ENCODE results near the gene EXD3. TPM values are rescaled to one million over a fixed set of nuclear protein-coding genes. Genes with fewer than 3 reads are reported as not detected.

The EXD3 gene
- total and polyA plus RNA-seq, 9 of the 15 experiments (the other 6 are each of a cell fraction or from before 2014, with no cell fraction given), result 0.29 to 12.5 (median 3.9) TPM

DNA sequence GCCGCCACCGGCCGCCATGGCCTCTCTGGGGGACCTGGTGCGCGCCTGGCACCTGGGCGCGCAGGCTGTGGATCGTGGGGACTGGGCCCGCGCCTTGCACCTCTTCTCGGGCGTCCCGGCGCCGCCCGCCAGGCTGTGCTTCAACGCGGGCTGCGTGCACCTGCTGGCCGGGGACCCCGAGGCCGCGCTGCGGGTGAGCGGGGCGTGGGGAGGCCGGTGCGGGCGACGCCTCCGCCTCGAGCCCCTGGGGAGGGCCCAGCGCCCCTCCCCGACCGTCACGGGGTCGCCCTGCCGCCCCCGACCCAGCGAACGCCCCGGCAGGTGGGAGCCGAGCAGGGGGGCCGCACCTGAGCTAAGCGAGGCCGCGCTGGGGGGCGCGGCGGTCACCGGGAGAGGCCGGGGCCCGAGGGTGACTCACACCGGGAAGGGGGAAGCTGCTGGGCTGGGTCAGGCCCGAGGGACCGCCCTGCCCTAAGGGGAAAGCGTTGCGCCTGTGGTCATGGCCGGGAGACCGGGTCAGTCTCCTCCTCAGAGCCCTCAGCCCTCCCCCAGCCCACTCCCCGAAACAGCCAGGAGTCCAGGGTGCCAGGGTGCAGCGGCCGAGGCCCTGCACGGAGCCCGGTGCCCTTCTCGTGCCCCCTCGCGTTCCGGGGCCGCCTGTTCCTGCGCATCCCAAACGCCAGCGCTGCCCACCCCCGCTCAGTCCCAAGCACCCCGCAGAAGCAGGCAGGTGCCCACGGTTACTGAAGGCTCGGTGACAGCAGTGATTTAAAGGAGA lies 741 bp upstream of the EXD3 start (continued):
- TF ChIP-seq ZFX (CRISPR knock-in tag; IDR thresholded peaks at IDR 0.05) (peak; percentile 3; the same call in 1 of the 2 replicates), CHD1 (IDR thresholded peaks at IDR 0.05; ENCODE audit: low read length) (peak; percentile 84), RB1 (IDR thresholded peaks at IDR 0.05; ENCODE audit: low read depth) (peak; percentile 14; the same call in 1 of the 2 replicates), MEF2A (IDR thresholded peaks at IDR 0.05; ENCODE audit: control insufficient read depth, low read depth, low read length) (no peak), RAD21 (CRISPR knock-in tag; conservative IDR thresholded peaks at IDR 0.05 in 1 of 2, IDR thresholded peaks at IDR 0.05 in 1 of 2) (no peak; a peak in 2 of 4 replicates), NR1H2 (CRISPR knock-in tag; IDR thresholded peaks at IDR 0.05) (0 out of 2 replicates have a peak, but pooled peaks have one; percentile 46), FOSL1 (tag; conservative IDR thresholded peaks at IDR 0.05) (peak; percentile 85), GATAD2B (IDR thresholded peaks at IDR 0.05; ENCODE audit: borderline replicate concordance) (0 out of 2 replicates have a peak, but pooled peaks have one; percentile 39)
- TF ChIP-seq, protein P1, sequence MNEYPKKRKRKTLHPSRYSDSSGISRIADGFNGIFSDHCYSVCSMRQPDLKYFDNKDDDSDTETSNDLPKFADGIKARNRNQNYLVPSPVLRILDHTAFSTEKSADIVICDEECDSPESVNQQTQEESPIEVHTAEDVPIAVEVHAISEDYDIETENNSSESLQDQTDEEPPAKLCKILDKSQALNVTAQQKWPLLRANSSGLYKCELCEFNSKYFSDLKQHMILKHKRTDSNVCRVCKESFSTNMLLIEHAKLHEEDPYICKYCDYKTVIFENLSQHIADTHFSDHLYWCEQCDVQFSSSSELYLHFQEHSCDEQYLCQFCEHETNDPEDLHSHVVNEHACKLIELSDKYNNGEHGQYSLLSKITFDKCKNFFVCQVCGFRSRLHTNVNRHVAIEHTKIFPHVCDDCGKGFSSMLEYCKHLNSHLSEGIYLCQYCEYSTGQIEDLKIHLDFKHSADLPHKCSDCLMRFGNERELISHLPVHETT (CRISPR knock-in tag; conservative IDR thresholded peaks at IDR 0.05 in 1 of 2, IDR thresholded peaks at IDR 0.05 in 1 of 2), result no peak
- TF ChIP-seq, protein P2, sequence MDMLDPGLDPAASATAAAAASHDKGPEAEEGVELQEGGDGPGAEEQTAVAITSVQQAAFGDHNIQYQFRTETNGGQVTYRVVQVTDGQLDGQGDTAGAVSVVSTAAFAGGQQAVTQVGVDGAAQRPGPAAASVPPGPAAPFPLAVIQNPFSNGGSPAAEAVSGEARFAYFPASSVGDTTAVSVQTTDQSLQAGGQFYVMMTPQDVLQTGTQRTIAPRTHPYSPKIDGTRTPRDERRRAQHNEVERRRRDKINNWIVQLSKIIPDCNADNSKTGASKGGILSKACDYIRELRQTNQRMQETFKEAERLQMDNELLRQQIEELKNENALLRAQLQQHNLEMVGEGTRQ (CRISPR knock-in tag; IDR thresholded peaks at IDR 0.05), result no peak
- TF ChIP-seq, protein P3, sequence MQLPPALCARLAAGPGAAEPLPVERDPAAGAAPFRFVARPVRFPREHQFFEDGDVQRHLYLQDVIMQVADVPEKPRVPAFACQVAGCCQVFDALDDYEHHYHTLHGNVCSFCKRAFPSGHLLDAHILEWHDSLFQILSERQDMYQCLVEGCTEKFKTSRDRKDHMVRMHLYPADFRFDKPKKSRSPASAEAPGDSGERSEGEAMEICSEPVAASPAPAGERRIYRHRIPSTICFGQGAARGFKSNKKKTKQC (CRISPR knock-in tag; IDR thresholded peaks at IDR 0.05), result 0 out of 2 replicates have a peak, but pooled peaks have one; percentile 34
